Measurements from ENCODE around the gene AGER. TPM values are rescaled to one million over a fixed set of nuclear protein-coding genes. Genes with fewer than 3 reads are reported as not detected.

AGER gene
- total RNA-seq, 1 donor from 2014 or later, result 9.9 TPM

- H3K27ac Mint-ChIP-seq (ENCODE audit: unreplicated experiment), result no peak overlapping the region
- H3K36me3 Mint-ChIP-seq (ENCODE audit: low read depth, unreplicated experiment), result peaks cover 33% of the 10 kb centered on the region
- Histone ChIP-seq H2AFZ (ENCODE audit: low read depth, low read length) (no peak overlapping the region), H3K9me3 (ENCODE audit: insufficient read depth, low read depth, low read length) (no peaks in the 10 kb centered on the region), H3K79me2 (ENCODE audit: insufficient read depth, low read length) (peaks cover 15% of the 10 kb centered on the region), H4K20me1 (ENCODE audit: insufficient read depth, low read length) (peaks cover 18% of the 10 kb centered on the region), H3K9ac (ENCODE audit: low read length) (no peak overlapping the region), H3K36me3 (ENCODE audit: insufficient read depth, low read length) (peaks cover 12% of the 10 kb centered on the region), H3K4me2 (ENCODE audit: low read length) (no peak overlapping the region), H3K27ac (ENCODE audit: low read depth, low read length) (no peak overlapping the region), H3K27me3 (ENCODE audit: insufficient read depth, low read length) (no peaks in the 10 kb centered on the region), H3K4me1 (ENCODE audit: insufficient read depth, low read length) (peaks cover 13% of the 10 kb centered on the region), H3K4me3 (ENCODE audit: insufficient read depth, low read depth, low read length) (no peak overlapping the region)
- H3K9me3 Mint-ChIP-seq (ENCODE audit: unreplicated experiment), result peaks cover 2% of the 10 kb centered on the region
- peaks cover 21% of the 10 kb centered on the region for H3K4me1 Mint-ChIP-seq (ENCODE audit: low read depth, unreplicated experiment)
- peak overlapping the region; percentile 9 for H3K4me3 Mint-ChIP-seq (ENCODE audit: unreplicated experiment)
- DNase-seq (ENCODE audit: low read depth) (no peak), FAIRE-seq (no peak)
- H3K27me3 Mint-ChIP-seq (ENCODE audit: low read depth, unreplicated experiment), result no peaks in the 10 kb centered on the region
- no peak for TF ChIP-seq CTCF (IDR thresholded peaks at IDR 0.05; ENCODE audit: insufficient read depth, low read depth, low read length)
- no peak for TF ChIP-seq EZH2 (IDR thresholded peaks at IDR 0.05; ENCODE audit: insufficient read depth, low read length)
Observed at GRCh38 chr6:32168350-32168749, 15.7 kb downstream of the AGER start.

GRCh38 chr6:32167761-32168262, 16.2 kb downstream of the AGER start:
- peaks cover 16% of the 10 kb centered on the region for H4K20me1 ChIP-seq (ENCODE audit: insufficient read depth, low read length)
- peaks cover 9% of the 10 kb centered on the region for H3K79me2 ChIP-seq (ENCODE audit: insufficient read depth, low read length)
- H3K27me3 Mint-ChIP-seq (ENCODE audit: low read depth, unreplicated experiment), result no peaks in the 10 kb centered on the region
- peaks cover 16% of the 10 kb centered on the region for H3K4me1 Mint-ChIP-seq (ENCODE audit: low read depth, unreplicated experiment)
- H3K27ac Mint-ChIP-seq (ENCODE audit: unreplicated experiment), result peak overlapping the region; percentile 41
- TF ChIP-seq EZH2 (IDR thresholded peaks at IDR 0.05; ENCODE audit: insufficient read depth, low read length) (no peak), CTCF (IDR thresholded peaks at IDR 0.05; ENCODE audit: insufficient read depth, low read depth, low read length) (no peak)
- DNase-seq (ENCODE audit: low read depth) (no peak), FAIRE-seq (no peak)
- peaks cover 33% of the 10 kb centered on the region for H3K36me3 Mint-ChIP-seq (ENCODE audit: low read depth, unreplicated experiment)
- H3K4me1 ChIP-seq (ENCODE audit: insufficient read depth, low read length), result peaks cover 13% of the 10 kb centered on the region
- peak overlapping the region; percentile 9 for H3K4me3 Mint-ChIP-seq (ENCODE audit: unreplicated experiment)
- H3K9ac ChIP-seq (ENCODE audit: low read length), result no peak overlapping the region
- H3K27ac ChIP-seq (ENCODE audit: low read depth, low read length), result no peak overlapping the region
- H3K27me3 ChIP-seq (ENCODE audit: insufficient read depth, low read length), result no peaks in the 10 kb centered on the region
- H3K36me3 ChIP-seq (ENCODE audit: insufficient read depth, low read length), result peaks cover 12% of the 10 kb centered on the region
- peaks cover 2% of the 10 kb centered on the region for H3K9me3 Mint-ChIP-seq (ENCODE audit: unreplicated experiment)
- no peak overlapping the region for H3K4me3 ChIP-seq (ENCODE audit: insufficient read depth, low read depth, low read length)
- no peak overlapping the region for H3K4me2 ChIP-seq (ENCODE audit: low read length)
- H3K9me3 ChIP-seq (ENCODE audit: insufficient read depth, low read depth, low read length), result no peaks in the 10 kb centered on the region
- no peak overlapping the region for H2AFZ ChIP-seq (ENCODE audit: low read depth, low read length)

- Mint-ChIP-seq H3K36me3 (ENCODE audit: low read depth, unreplicated experiment) (peaks cover 37% of the 10 kb centered on the region), H3K27me3 (ENCODE audit: low read depth, unreplicated experiment) (no peaks in the 10 kb centered on the region), H3K9me3 (ENCODE audit: unreplicated experiment) (peaks cover 2% of the 10 kb centered on the region), H3K4me1 (ENCODE audit: low read depth, unreplicated experiment) (peaks cover 13% of the 10 kb centered on the region), H3K4me3 (ENCODE audit: unreplicated experiment) (no peak overlapping the region), H3K27ac (ENCODE audit: unreplicated experiment) (no peak overlapping the region)
- Histone ChIP-seq H3K36me3 (ENCODE audit: insufficient read depth, low read length) (peaks cover 12% of the 10 kb centered on the region), H3K4me2 (ENCODE audit: low read length) (no peak overlapping the region), H3K9ac (ENCODE audit: low read length) (no peak overlapping the region), H3K79me2 (ENCODE audit: insufficient read depth, low read length) (peaks cover 4% of the 10 kb centered on the region), H3K4me1 (ENCODE audit: insufficient read depth, low read length) (peaks cover 13% of the 10 kb centered on the region), H3K27ac (ENCODE audit: low read depth, low read length) (no peak overlapping the region), H3K27me3 (ENCODE audit: insufficient read depth, low read length) (no peaks in the 10 kb centered on the region), H3K9me3 (ENCODE audit: insufficient read depth, low read depth, low read length) (no peaks in the 10 kb centered on the region), H3K4me3 (ENCODE audit: insufficient read depth, low read depth, low read length) (no peak overlapping the region), H4K20me1 (ENCODE audit: insufficient read depth, low read length) (peaks cover 12% of the 10 kb centered on the region), H2AFZ (ENCODE audit: low read depth, low read length) (no peak overlapping the region)
- DNase-seq (ENCODE audit: low read depth) (no peak), FAIRE-seq (no peak)
- TF ChIP-seq CTCF (IDR thresholded peaks at IDR 0.05; ENCODE audit: insufficient read depth, low read depth, low read length) (no peak), EZH2 (IDR thresholded peaks at IDR 0.05; ENCODE audit: insufficient read depth, low read length) (no peak)
Observed at GRCh38 chr6:32167154-32167760, 16.8 kb downstream of the AGER start.

Measured in astrocyte (in vitro differentiated cells and primary cell).